SH-SY5Y (cell line): Measurements from ENCODE around the gene NRG3.

Experiments used
- GATA2 ChIP-seq: IDR thresholded peaks from 2 replicates; pipeline ENCODE4 v1.6.1; 2011; ENCODE audit warnings: mild to moderate bottlenecking, low read depth, low read length
- GATA3 ChIP-seq: IDR thresholded peaks from 2 replicates; pipeline ENCODE4 v1.6.1; 2011; ENCODE audit warnings: low read depth, mild to moderate bottlenecking, low read length, moderate library complexity

GRCh38 chr10:82068501-82068900 is 193.5 kb downstream of the NRG3 start:
- TF ChIP-seq GATA2 (no peak), GATA3 (no peak)
